SK-N-SH (cell line): ENCODE measurements around the gene GDA. TPM values are rescaled to one million over a fixed set of nuclear protein-coding genes. Genes with fewer than 3 reads are reported as not detected.

Source experiments
- CTCF ChIA-PET: fragments of 300-600, 350-600 bp; formaldehyde crosslinking; extraction: SDS; loops from one replicate; lab custom pipeline; 2021; lab: Yijun Ruan, JAX
- POLR2A ChIA-PET: fragments of 350-600 bp; sonication (Branson Sonifier 250); formaldehyde crosslinking; extraction: SDS; loops from one replicate; lab custom pipeline; 2020; ENCODE audit warnings: antibody characterized with exemption, inconsistent platforms; lab: Yijun Ruan, JAX
- DNase-seq: peaks from one replicate; pipeline ENCODE4 v3.0.0; 2012
- H2AFZ ChIP-seq: fragments of 200-600 bp; sonication (generic); 2 replicates; pipeline ENCODE4 v1.8.1; 2016; ENCODE audit warnings: antibody characterized with exemption, mild to moderate bottlenecking, low read depth
- H3F3A ChIP-seq: fragments of 200-600 bp; sonication (generic); replicated peaks from 2 replicates; pipeline ENCODE3; 2016; ENCODE audit warnings: antibody characterized with exemption, mild to moderate bottlenecking; ENCODE audit not compliant: insufficient read depth
- H3K27ac ChIP-seq, 2 experiments: fragments of 200-500 bp in 1 of 2; fragments of 200-600 bp in 1 of 2; sonication (Bioruptor generic) in 1 of 2; sonication (generic), shearing (Covaris generic) in 1 of 2; 2 replicates each; pipeline versions ENCODE4 v1.5.1 to v1.6.1; 2014 to 2016; ENCODE audit warnings: low read depth in 2 of 2, inconsistent platforms in 1 of 2, low read length in 1 of 2, mild to moderate bottlenecking in 1 of 2, mixed read lengths in 1 of 2
- H3K27me3 ChIP-seq: fragments of 200-600 bp; sonication (generic), shearing (Covaris generic); 2 replicates; pipeline ENCODE4 v1.6.1; 2016; ENCODE audit warnings: mixed run types; ENCODE audit not compliant: insufficient read depth
- H3K36me3 ChIP-seq, 2 experiments: fragments of 200-500 bp in 1 of 2; fragments of 200-600 bp in 1 of 2; sonication (Bioruptor generic) in 1 of 2; sonication (generic) in 1 of 2; replicated peaks in 1 of 2; 2 replicates each; pipeline versions ENCODE3 to v1.5.1; 2014 to 2016; ENCODE audit warnings: low read length in 1 of 2, mild to moderate bottlenecking in 1 of 2; ENCODE audit not compliant: insufficient read depth in 2 of 2, control insufficient read depth in 1 of 2
- H3K4me1 ChIP-seq, 2 experiments: fragments of 200-500 bp in 1 of 2; fragments of 200-600 bp in 1 of 2; sonication (Bioruptor generic) in 1 of 2; sonication (generic), shearing (Covaris generic) in 1 of 2; 2 replicates each; pipeline versions ENCODE4 v1.5.1 to v1.6.1; 2014 to 2016; ENCODE audit warnings: low read depth in 1 of 2, low read length in 1 of 2, mixed run types in 1 of 2; ENCODE audit not compliant: insufficient read depth in 2 of 2, control insufficient read depth in 1 of 2
- H3K4me2 ChIP-seq: fragments of 200-600 bp; sonication (generic), shearing (Covaris generic); 2 replicates; pipeline ENCODE4 v1.6.1; 2017; ENCODE audit warnings: mixed run types
- H3K4me3 ChIP-seq, 2 experiments: fragments of 200-500 bp in 1 of 2; fragments of 200-600 bp in 1 of 2; sonication (Bioruptor generic) in 1 of 2; sonication (generic), shearing (Covaris generic) in 1 of 2; 2 replicates each; pipeline versions ENCODE4 v1.5.1 to v1.8.1; 2014 to 2016; ENCODE audit warnings: low read depth in 2 of 2, inconsistent platforms in 1 of 2, low read length in 1 of 2, mild to moderate bottlenecking in 1 of 2, mixed read lengths in 1 of 2, moderate library complexity in 1 of 2
- H3K79me2 ChIP-seq: fragments of 200-600 bp; sonication (generic); 2 replicates; pipeline ENCODE4 v1.8.1; 2017; ENCODE audit warnings: mild to moderate bottlenecking; ENCODE audit not compliant: insufficient read depth
- H3K9ac ChIP-seq: fragments of 200-600 bp; sonication (generic); 2 replicates; pipeline ENCODE4 v1.6.1; 2017; ENCODE audit warnings: mixed run types
- H3K9me2 ChIP-seq: fragments of 200-600 bp; sonication (generic); 2 replicates; pipeline ENCODE4 v1.6.1; 2017; ENCODE audit warnings: mixed run types
- H3K9me3 ChIP-seq: fragments of 200-600 bp; sonication (generic); 2 replicates; pipeline ENCODE4 v1.6.1; 2017; ENCODE audit warnings: mixed run types, mild to moderate bottlenecking, moderate library complexity
- H4K20me1 ChIP-seq: fragments of 200-600 bp; sonication (generic); 2 replicates; pipeline ENCODE4 v1.6.1; 2017; ENCODE audit warnings: mild to moderate bottlenecking, mixed run types; ENCODE audit not compliant: insufficient read depth
- CHD2 ChIP-seq: fragments of 150-350 bp; IDR thresholded peaks from 2 replicates; pipeline ENCODE4 v1.6.1; 2018; ENCODE audit warnings: low read length; ENCODE audit not compliant: partially characterized antibody
- CTCF ChIP-seq: fragments of 200-600 bp; sonication (generic); IDR thresholded peaks from 2 replicates; pipeline ENCODE4 v1.6.1; 2017; ENCODE audit warnings: antibody characterized with exemption, mild to moderate bottlenecking, moderate library complexity
- EP300 ChIP-seq, 2 experiments: IDR thresholded peaks; 2 replicates each; pipeline versions ENCODE4 v1.4.0 to v1.6.1; 2012; ENCODE audit warnings: borderline replicate concordance in 1 of 2, low read depth in 1 of 2, low read length in 1 of 2
- FOXJ3 ChIP-seq: sonication (generic); formaldehyde crosslinking; IDR thresholded peaks from 2 replicates; pipeline ENCODE4 v1.5.1; 2020; ENCODE audit warnings: mild to moderate bottlenecking, missing genetic modification reagents
- FOXM1 ChIP-seq: IDR thresholded peaks from 2 replicates; pipeline ENCODE4 v1.4.0; 2012; ENCODE audit warnings: low read depth, mild to moderate bottlenecking
- GABPA ChIP-seq: IDR thresholded peaks from 2 replicates; pipeline ENCODE4 v1.4.0; 2012; ENCODE audit warnings: low read depth, mild to moderate bottlenecking
- GATA2 ChIP-seq: sonication (generic); formaldehyde crosslinking; IDR thresholded peaks from 2 replicates; pipeline ENCODE4 v1.5.0; 2020; ENCODE audit warnings: mild to moderate bottlenecking, missing genetic modification reagents
- MXI1 ChIP-seq: IDR thresholded peaks from 2 replicates; pipeline ENCODE4 v1.6.1; 2012; ENCODE audit warnings: mild to moderate bottlenecking, low read depth, low read length, improper control_type of control experiment
- NRF1 ChIP-seq: IDR thresholded peaks from 2 replicates; pipeline ENCODE4 v1.6.1; 2012; ENCODE audit warnings: low read depth, mild to moderate bottlenecking, low read length
- RAD21 ChIP-seq: IDR thresholded peaks from 2 replicates; pipeline ENCODE4 v1.6.1; 2012; ENCODE audit warnings: mild to moderate bottlenecking, low read length
- REST ChIP-seq: IDR thresholded peaks from 2 replicates; pipeline ENCODE4 v1.6.1; 2012; ENCODE audit warnings: mild to moderate bottlenecking, low read depth, low read length, moderate library complexity
- RXRA ChIP-seq: IDR thresholded peaks from 2 replicates; pipeline ENCODE4 v1.4.0; 2012; ENCODE audit warnings: low read depth, mild to moderate bottlenecking, borderline replicate concordance
- SMC3 ChIP-seq: IDR thresholded peaks from 2 replicates; pipeline ENCODE4 v1.6.1; 2012; ENCODE audit warnings: low read depth, low read length, improper control_type of control experiment
- TCF12 ChIP-seq: IDR thresholded peaks from 2 replicates; pipeline ENCODE4 v1.4.0; 2012
- TEAD4 ChIP-seq: IDR thresholded peaks from 2 replicates; pipeline ENCODE4 v1.4.0; 2012; ENCODE audit warnings: mild to moderate bottlenecking, borderline replicate concordance; ENCODE audit not compliant: insufficient read depth
- USF1 ChIP-seq: IDR thresholded peaks from 2 replicates; pipeline ENCODE4 v1.4.0; 2012; ENCODE audit warnings: low read depth, borderline replicate concordance
- USF2 ChIP-seq: fragments of 150-350 bp; IDR thresholded peaks from 2 replicates; pipeline ENCODE4 v1.6.1; 2017; ENCODE audit warnings: antibody characterized with exemption, low read length, low read depth, borderline replicate concordance
- YY1 ChIP-seq: IDR thresholded peaks from 2 replicates; pipeline ENCODE4 v1.4.0; 2012; ENCODE audit warnings: low read depth, mild to moderate bottlenecking
- whole genome bisulfite sequencing: methylation state at CpG from one replicate; pipeline ENCODE4 v1.1.6; 2017; ENCODE audit warnings: low lambda C conversion rate; 5-methylcytosine and 5-hydroxymethylcytosine counted together
- polyA plus RNA-seq, 3 experiments: library from polyadenylated mRNA; depleted of rRNA; stranded (reverse); fragments of >200 nt; gene quantifications; 2 replicates each; pipeline ENCODE4 v1.2.3, GENCODE V29; 2012
- TF ChIP-seq, protein P1 (sequence below): fragments of 150-350 bp; IDR thresholded peaks from 2 replicates; pipeline ENCODE4 v1.6.1; 2016; ENCODE audit warnings: mild to moderate bottlenecking, low read depth, low read length
- TF ChIP-seq, protein P2 (sequence below): IDR thresholded peaks from 2 replicates; pipeline ENCODE4 v1.4.0; 2012; ENCODE audit warnings: low read depth, borderline replicate concordance

Gene GDA
- polyA plus RNA-seq, 1 of the 3 experiments (the other 2 are of a cell fraction) = not detected

DNA sequence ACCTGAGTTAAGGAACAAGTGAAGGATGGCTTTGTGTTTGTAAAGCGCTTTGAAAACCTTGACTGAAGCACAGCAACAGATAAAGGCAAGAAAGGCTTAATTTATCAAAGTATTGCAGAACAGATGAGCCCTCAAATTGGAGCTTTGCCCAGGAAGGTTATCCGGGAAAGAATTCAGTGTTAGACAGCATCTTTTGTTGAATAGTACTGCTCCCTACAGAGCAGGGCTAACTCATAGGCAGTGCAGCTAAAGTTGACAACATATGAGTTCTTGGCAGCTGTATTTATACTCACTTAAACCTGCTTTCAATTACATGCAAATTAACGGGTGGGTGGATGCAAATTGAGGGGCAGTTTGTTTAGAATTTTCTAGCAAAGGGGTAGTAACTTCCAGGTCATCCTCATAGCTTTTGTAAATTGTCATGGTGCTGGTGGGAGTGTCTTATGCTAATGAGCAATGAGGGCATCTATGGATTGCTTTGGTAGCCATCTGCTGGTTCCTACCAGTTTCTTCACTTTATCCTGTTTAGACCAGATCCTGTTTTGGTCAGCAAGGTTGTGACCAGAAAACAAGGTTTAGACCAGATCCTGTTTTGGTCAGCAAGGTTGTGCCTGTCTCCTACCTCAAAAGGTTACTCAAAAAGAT is 105.8 kb downstream of the GDA start:
- H3K9ac ChIP-seq = no peak overlapping the region
- H3K27me3 ChIP-seq = peaks cover 4% of the 10 kb centered on the region; the same call in 1 of the 2 replicates
- no peaks in the 10 kb centered on the region for H3K4me1 ChIP-seq
- H3K9me2 ChIP-seq = no peaks in the 10 kb centered on the region
- H3K4me3 ChIP-seq = no peak overlapping the region
- no peak overlapping the region for H3K4me2 ChIP-seq
- H3K79me2 ChIP-seq = no peaks in the 10 kb centered on the region
- H2AFZ ChIP-seq = no peak overlapping the region
- 4% methylated on average over 3 of the region's 3 CpGs for WGBS
- no peaks in the 10 kb centered on the region for H3F3A ChIP-seq
- no peak for DNase-seq
- CTCF ChIA-PET = interaction anchor here (1.9 kb wide), 1 partner anchor 17 kb away, joined by 5 read pairs; no protein-coding TSS in a partner anchor
- no peak overlapping the region for H3K27ac ChIP-seq
- TF ChIP-seq RAD21 = no peak
- no peak for TF ChIP-seq FOXM1
- no peak for TF ChIP-seq REST
- TF ChIP-seq, protein P1, sequence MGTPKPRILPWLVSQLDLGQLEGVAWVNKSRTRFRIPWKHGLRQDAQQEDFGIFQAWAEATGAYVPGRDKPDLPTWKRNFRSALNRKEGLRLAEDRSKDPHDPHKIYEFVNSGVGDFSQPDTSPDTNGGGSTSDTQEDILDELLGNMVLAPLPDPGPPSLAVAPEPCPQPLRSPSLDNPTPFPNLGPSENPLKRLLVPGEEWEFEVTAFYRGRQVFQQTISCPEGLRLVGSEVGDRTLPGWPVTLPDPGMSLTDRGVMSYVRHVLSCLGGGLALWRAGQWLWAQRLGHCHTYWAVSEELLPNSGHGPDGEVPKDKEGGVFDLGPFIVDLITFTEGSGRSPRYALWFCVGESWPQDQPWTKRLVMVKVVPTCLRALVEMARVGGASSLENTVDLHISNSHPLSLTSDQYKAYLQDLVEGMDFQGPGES = no peak
- TF ChIP-seq FOXJ3 (CRISPR knock-in tag) = no peak
- TF ChIP-seq CTCF = no peak
- TF ChIP-seq SMC3 = no peak
- TF ChIP-seq NRF1 = no peak
- TF ChIP-seq TEAD4 = no peak
- TF ChIP-seq, protein P2, sequence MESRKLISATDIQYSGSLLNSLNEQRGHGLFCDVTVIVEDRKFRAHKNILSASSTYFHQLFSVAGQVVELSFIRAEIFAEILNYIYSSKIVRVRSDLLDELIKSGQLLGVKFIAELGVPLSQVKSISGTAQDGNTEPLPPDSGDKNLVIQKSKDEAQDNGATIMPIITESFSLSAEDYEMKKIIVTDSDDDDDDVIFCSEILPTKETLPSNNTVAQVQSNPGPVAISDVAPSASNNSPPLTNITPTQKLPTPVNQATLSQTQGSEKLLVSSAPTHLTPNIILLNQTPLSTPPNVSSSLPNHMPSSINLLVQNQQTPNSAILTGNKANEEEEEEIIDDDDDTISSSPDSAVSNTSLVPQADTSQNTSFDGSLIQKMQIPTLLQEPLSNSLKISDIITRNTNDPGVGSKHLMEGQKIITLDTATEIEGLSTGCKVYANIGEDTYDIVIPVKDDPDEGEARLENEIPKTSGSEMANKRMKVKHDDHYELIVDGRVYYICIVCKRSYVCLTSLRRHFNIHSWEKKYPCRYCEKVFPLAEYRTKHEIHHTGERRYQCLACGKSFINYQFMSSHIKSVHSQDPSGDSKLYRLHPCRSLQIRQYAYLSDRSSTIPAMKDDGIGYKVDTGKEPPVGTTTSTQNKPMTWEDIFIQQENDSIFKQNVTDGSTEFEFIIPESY = no peak
- no peak for TF ChIP-seq MXI1
- no peak for TF ChIP-seq YY1
- TF ChIP-seq TCF12 = no peak
- TF ChIP-seq USF1 = no peak
- no peak for TF ChIP-seq GATA2 (CRISPR knock-in tag)
- no peak for TF ChIP-seq CHD2
- no peak for TF ChIP-seq EP300 (IDR thresholded peaks at IDR 0.05; ENCODE audit: borderline replicate concordance in 1 of 2, low read depth in 1 of 2, low read length in 1 of 2)
- no peak for TF ChIP-seq RXRA
- TF ChIP-seq USF2 = no peak
- no peak for TF ChIP-seq GABPA
- TF ChIP-seq, all 33 proteins: peak for 0
- H4K20me1 ChIP-seq = no peaks in the 10 kb centered on the region
- H3K9me3 ChIP-seq = no peaks in the 10 kb centered on the region
- no peaks in the 10 kb centered on the region for H3K36me3 ChIP-seq
- POLR2A ChIA-PET = no interaction called here
